ENCODE results near the gene CES5A.
"Not testable (repeated sequence)": the region's sequence is repeated elsewhere in the genome, so short reads cannot be mapped to it uniquely, and the experiment has no call there.

Gene CES5A, protein sequence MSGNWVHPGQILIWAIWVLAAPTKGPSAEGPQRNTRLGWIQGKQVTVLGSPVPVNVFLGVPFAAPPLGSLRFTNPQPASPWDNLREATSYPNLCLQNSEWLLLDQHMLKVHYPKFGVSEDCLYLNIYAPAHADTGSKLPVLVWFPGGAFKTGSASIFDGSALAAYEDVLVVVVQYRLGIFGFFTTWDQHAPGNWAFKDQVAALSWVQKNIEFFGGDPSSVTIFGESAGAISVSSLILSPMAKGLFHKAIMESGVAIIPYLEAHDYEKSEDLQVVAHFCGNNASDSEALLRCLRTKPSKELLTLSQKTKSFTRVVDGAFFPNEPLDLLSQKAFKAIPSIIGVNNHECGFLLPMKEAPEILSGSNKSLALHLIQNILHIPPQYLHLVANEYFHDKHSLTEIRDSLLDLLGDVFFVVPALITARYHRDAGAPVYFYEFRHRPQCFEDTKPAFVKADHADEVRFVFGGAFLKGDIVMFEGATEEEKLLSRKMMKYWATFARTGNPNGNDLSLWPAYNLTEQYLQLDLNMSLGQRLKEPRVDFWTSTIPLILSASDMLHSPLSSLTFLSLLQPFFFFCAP

DNA sequence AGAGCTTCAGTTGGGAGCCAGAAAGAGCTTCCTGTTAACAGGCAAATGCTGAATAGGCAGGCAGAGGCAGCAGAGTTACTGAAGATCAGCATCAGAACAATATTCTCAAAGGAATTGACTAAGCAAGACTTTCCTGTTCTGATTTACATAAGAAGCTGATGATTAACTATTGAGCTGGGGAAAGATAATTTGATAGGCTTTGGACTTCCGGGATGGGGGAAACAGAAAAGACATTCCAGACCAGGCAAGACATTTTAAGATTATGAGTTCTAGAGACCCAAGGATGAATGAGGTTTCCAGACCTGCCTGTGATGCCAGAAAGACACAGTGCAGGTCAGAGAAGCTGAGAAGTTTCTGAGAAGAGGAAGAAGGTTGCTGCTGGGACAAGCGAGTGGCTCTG, at the start of gene CES5A:
Gene CES5A (minus strand): TSS at position 101 of the 400 bp plus-strand sequence. CDS start 152 bp downstream, outside the sequence.
- no peak for DNase-seq (ENCODE audit: low read depth in 2 of 2)

DNA sequence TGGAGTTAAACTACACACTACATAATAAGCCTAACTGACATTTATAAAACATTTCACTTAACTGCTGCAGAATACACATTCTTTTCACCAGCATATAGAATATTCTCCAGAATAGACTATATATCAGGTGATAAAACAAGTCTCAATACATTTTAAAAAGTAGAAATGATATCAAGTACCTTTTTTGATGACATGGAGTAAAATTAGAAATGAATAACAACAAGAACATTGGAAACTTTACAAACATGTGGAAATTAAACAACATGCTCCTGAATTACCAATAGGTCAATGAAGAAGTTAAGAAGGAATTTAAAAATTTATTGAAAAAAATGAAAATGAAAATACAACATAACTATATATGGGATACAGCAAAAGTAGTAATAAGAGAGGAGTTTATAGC, 47.5 kb upstream of the CES5A start:
- no peak for DNase-seq (ENCODE audit: low read depth in 2 of 2)

DNA sequence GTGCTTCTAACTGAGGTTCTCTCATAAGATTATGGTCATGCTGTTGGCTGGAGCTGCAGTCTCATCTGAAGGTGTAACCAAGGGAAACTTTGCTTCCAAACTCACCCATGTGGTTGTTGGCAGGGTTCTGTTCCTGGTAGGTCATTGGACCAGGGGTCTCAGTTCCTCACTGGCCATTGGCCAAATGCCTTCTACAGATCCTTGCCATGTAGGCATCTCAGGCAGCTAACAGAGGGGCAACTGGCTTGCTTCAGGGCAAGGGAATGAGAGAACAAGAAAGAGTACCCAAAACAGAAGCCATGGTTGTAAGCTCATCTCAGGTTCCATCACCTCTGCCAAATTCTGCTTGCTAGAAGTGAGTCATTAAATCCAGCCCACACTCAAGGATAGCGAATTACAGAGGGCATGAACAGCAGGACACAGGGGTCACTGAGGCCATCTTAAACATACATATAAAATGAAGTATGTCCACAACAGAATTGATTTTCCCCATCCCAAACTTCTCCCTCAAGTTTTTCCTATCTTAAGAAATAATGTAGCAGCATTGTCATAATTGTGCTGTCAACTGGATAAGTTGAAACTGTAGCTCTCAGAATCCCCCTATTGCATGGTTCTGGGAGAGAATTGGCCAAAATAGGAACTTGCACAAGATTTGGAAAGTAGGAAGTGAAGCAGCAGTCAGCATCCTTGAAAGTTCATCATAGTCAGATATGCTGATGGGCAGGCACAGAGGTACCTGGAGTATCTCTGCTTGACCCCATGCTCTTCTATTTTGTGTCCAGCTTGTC, 42.4 kb upstream of the CES5A start:
- DNase-seq (ENCODE audit: low read depth in 2 of 2), result no peak

DNA sequence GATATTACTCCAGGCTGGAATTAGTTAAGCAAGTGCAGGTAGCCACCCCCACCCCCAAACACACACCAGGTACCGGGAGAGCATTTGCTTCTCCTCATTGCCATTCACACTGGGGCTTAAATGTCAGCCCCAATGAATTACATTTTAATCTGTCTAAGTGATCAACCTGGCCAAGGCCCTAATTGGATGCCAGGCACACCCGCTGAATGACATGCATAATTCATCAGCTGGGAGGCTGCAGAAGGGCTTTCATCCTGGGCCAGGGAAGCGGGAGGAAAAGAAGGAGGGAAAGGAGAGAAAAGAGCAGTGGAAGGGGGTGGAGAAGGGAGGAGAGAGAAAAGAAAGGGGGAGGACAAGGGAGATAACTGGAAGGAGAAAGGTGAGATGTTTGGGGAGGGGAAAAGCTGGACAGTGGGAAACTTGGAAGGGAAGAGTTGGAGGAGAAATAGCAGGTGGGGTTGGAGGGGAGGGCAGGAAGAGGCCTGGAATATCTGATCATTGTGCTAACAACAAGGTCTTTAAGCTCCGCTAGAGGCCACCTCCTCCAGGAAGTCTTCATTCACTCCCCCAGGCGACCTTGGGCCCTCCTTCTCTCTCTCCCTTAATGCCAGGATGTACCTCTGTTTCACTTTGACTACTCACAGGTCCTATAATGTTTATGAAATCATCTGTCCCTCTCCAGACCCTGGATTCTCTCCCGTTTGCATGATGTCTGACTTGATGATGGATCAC, 40.1 kb upstream of the CES5A start:
- DNase-seq (ENCODE audit: low read depth in 2 of 2), result no peak

DNA sequence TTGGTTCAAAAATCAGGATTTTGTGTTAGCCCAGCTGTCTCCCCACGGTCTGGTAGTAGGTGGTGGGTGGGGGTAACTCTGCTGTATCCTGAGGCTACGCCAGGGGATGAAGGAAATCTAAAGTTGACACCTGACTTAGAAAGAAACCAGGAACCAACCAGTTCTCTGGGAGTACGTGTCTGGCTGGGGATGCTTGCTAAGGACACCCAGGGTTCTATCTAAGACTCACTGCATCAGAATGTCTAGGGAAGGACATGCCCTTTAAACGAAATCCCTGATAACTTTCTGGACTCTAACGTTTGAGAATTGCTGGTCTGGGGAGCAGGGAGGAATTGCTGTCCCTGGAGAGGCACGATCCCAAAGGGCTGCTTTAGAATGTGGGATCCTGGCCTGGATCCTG, 39.2 kb upstream of the CES5A start:
- no peak for DNase-seq (ENCODE audit: low read depth in 2 of 2)

DNA sequence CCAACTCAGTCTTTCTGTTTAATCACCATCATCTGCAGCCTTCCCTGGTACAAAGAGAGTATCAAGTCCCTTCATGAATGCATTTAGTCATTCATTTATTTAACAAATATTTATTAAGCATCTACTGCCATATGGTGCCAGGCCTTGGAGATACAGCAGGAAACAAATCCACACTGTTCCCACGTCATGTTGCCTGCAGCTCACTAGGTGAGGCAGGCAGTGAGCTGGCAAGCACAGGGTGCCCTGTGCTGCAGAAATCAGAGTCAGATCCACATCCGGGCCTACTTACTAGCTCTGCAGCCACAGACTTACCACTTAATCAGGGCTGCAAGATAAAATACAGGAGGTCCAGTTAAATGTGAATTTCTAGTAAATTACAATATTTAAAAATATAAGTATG, 38.5 kb upstream of the CES5A start:
- no peak for DNase-seq (ENCODE audit: low read depth in 2 of 2)

DNA sequence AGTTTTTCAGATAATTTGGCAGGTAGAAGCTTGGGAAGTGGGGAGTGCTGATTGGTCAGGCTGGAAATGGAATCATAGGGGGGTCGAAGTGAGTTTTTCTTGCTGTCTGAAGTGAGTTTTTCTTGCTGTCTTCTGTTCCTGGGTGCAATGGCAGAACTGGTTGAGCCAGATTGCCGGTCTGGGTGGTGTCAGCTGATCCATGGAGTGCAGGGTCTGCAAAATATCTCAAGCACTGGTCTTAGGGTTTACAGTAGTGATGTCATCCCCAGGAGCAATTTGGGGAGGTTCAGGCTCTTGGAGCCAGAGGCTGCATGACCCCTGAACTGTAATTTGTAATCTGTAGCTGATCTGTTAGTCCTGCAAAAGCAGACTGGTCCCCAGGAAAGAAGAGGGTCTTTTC, 37.9 kb upstream of the CES5A start:
- DNase-seq (ENCODE audit: low read depth in 2 of 2), result not testable (repeated sequence)

DNA sequence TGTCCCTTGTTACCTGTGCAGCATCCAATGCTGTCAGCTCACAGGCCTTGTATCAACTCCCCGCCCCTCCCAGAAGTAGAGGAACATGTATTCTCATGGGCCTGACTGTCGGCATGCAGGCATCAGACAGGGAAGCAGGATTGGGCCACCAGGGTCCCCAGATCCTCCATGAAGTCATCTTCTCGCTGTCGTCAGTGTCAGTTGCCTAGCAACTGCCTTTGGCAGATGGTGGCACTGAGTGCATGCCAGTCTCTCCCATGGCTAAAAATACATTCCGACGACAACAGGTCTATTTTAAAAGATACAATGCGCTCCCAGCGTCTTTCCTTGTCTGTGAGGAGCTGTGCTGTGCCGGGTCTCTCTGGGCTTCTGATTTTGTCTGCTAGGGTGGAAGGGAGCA, 36.8 kb upstream of the CES5A start:
- no peak for DNase-seq (ENCODE audit: low read depth in 2 of 2)

DNA sequence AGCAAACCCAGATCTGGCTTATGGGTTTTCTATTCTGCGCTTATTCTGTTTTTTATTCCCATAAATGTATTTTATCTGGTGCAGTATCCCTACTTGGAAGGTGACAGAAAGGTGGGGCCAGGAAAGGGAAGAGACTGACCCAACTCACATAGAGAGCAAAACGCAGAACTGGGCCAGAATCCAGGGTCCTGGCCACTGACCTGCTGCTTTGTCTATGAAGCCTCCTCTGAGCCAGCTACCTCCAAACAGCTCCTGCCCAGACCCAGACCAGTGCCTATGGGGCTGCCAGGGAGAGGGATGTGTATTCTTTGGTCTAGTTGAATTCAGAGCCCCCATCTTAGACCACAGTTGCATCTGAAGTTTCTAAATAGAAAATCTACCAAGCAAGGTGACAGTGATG, 36.4 kb upstream of the CES5A start:
- no peak for DNase-seq (ENCODE audit: low read depth in 2 of 2)

DNA sequence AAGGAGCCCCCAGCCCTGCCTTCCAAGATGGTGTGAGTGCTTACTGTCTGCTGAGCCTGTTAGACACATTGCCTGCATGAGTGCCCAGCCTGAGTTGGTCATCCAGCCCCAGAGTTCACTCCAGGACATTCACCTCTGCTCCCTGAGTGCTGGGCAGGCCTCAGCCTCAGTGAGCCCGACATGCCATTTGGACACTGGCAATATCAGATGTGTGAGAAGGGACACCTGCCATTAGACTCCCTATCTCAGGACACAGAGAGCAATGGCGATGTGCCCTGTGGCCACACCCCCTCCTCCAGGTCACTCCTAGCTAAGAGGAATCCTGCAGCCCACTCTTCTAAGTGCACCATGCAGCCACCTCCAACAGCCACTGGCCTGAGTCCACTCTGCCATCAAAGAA, 34.7 kb upstream of the CES5A start:
- DNase-seq (ENCODE audit: low read depth in 2 of 2), result no peak

DNA sequence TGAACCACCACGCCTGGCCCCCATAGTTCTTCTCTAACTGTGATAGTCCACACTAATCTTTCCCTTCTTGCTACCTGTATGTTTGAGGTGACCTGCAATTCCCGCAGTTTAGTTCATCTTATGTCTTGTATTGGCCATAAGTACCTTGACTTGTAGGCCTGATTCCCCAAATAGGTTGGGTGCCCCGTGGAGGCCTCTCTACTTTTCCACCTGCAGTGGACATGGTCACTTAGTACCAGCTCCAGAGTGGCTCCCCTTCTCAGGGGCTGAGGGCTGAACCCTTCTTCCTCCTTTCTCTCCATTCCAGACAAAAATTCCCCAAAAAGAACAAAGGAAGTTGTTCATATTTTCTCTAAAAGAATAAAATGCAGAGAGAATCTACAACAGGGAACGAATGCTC, 33.5 kb upstream of the CES5A start:
- DNase-seq (ENCODE audit: low read depth in 2 of 2), result no peak

DNA sequence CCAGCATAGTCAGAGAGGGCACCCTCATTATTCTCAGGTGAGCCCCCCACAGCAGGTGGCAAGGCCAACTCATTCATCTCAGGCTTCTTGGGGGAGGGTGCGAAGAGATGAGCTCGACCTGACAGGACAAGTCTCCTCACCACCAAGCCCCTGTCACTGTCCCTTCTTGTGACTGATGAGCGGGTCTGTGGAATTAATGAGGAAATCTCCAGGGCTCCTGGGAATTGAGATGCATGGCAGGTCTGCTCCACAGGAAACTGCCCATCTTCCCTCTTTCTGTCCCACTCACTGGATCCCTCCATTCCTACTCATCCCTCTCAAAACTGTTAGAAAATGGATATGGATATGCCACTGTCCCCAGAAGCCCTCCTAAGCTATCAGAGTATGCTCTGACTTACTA, 32.5 kb upstream of the CES5A start:
- DNase-seq (ENCODE audit: low read depth in 2 of 2), result no peak

DNA sequence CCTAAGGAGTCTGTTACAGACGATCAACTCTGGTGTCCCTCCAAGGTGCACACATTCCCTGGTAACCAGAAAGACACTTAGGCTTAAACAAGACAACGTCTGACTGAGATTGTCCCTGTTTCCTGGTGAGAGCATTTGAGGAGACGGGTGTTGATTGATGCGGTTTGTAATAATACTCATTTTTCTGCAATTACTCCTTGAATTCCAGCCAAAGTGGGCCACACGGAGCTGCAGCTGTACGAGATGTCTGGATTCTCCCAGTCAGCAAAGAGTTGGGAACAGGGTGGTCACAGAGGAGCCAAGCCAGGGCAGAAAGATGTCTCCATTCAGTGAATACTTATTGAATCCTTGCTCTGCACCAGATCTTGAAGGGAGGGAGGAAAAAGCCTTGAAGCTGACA, 30.9 kb upstream of the CES5A start:
- DNase-seq (ENCODE audit: low read depth in 2 of 2), result no peak

DNA sequence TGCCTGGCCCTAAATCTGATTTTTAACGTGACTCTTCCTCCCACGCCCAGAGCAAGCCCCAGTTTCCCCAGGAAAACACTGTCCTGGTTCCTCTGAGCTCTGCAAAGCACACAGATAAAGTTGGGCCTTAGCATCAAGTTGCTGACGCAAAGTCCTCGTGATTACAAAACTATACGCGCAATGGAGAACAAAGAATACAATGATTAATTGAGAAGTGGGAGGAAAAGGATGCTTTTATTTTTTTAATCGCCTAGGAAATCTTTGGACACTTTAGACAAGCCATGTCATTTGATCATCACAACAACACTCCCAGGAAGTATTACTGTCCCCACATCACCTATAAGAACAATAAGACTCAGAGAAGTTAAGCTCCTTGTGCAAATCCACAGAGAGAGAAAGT, 30.5 kb upstream of the CES5A start:
- DNase-seq (ENCODE audit: low read depth in 2 of 2), result no peak

DNA sequence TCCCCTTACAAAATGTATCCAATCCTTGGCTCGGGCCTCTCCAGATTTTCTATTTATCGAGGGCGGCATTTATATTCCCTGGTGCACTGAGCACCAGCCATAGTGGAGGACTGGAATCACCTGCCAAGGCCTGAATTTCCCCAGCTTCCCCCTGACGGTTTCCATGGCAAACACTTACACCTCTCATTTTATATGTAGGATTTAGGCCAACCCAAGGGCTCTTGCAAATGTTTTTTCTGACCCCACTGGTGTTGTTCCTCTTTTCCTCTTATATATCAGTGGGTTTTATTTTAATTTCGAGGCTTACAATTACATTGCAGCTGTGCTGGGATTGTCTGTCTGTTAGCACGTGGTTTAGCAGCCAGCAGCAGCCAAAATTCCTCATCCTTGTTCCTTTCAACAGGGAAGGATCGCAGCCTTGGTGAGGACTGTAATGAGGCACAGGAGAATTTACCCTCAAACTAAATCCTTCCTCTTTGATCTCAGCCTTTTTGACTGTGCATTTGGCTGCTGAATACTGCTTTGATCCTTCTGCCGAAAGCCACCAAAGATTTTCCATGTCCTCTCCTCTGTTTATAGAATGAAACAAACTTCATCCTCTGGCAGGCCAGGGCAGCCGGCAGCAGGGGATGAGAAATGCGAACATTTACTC, 26.5 kb upstream of the CES5A start:
- no peak for DNase-seq (ENCODE audit: low read depth in 2 of 2)

DNA sequence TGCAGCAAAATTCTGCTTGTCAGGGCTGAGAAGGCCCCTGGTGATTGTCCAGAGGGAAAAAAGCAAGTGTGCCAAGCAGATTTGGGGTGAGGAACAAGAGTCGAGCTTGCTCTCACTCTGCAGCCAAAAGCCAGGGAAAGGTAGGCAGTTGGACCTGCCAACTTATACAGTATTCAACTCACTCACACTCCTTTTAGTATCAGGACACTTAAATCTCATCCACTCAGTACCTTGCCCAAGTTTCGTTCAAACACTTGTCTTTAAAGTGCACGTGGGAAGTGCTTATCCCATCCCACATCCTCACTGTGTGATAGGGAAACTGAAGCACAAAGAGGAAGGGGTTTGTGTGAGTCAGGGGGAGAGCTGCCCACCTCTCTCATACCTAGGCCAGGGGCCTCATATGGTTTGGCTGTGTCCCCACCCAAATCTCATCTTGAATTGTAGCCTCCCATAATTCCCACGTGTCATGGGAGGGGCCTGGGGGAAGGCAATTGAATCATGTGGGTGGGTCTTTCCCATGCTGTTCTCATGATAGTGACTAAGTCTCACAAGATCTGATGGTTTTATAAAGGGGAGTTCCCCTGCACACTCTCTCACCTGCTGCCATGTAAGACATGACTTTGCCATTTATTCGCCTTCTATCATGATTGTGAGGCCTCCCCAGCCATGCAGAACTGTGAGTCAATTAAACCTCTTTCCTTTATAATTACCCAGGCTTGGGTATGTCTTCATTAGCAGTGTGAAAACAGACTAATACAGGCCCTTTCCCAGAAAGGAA, 25.6 kb upstream of the CES5A start:
- DNase-seq (ENCODE audit: low read depth in 2 of 2), result no peak

DNA sequence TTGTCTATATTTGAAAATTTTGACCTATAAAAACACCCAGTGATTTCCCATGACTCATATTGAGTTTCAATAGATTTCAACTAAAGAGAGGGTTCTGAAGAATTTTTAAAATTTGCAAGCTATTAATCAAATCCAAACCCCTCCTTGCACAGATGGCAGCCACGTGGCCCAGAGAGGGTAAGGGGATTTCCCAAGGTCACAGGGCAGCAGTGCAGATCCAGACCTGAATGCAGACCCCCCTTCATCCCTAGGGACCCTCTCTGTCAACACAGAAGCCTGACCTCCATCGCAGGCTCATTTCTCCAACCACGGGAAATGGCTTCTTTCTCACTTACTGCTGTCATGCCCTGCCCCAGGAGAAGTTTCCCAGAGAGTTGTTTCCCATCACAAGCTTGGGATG, 24.7 kb upstream of the CES5A start:
- no peak for DNase-seq (ENCODE audit: low read depth in 2 of 2)

DNA sequence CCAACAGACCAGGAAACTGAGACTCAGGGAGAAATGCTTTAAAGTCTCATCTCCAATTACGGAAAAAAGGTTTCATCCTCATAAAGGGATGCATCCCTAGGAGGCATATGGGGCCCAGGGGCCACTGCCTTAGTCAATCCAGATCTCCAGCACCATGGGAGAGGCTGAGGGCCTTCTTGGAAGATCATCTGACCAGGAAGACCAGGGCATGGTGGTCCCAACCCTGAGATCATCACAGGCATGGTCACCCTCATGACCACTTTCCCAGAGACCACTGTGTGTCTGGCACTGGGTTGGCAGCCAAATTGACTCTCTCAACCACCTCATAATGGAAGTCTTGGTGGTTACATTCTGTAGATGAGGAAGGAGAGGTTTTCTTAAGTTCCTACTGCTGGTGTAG, 23.4 kb upstream of the CES5A start:
- no peak for DNase-seq (ENCODE audit: low read depth in 2 of 2)

DNA sequence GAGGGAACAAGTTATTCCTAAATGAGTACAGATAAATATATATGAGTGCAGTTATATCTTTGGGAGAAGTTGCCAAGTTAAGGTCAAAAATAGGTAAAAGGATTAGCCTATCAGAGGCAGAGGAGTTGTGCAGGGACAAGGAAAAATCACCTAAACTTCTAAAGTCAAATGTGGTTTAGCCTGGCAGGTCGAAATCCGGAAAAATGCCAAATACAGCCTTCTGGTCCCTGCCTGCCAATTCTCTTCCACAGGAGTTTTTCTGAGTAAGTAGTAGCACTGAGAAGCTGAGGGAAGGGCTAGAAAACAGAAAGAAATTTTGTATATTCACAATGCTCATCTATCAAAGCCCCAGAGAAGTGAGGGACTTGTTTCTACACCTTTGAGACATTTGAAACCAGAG, 17.6 kb upstream of the CES5A start:
- no peak for DNase-seq (ENCODE audit: low read depth in 2 of 2)

DNA sequence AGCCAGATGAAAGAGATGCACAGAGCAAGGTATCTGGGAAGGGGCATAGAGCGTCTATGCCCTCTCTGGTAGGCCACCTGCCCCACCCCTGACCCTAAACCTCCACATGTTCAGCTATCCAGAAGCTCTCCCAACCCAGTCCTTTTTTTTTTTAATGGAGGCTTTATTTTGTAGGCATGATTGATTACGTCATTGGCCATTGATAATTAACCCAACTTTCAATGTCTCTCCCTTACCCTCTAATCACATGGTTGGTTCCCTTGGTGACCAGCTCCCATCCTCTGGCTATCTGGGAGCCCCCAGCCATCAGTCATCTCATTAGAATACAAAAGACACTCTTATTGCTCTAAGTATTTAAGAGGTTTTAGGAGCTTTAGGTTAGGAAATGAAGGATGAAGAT, 14.3 kb upstream of the CES5A start:
- no peak for DNase-seq (ENCODE audit: low read depth in 2 of 2)

DNA sequence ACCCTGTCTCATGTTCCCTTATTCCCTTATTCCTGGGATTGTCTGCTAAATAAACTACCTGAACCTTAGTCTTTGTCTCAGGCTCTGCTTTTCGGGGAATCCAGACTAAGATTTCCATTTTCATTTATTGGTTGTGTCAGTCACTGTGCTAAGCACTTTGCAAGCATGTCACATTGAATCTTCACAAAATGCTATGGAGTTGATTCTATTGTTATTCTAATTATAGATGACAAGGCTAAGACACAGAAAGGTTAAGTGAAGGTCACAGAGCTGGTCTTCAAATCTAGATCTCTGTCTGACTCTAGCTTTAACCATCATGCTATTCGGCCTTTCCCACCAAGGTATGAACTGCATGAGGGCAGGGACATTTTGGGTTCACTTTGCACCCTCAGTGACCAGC, 13.4 kb upstream of the CES5A start:
- no peak for DNase-seq (ENCODE audit: low read depth in 2 of 2)
